ENCODE results near the gene CFAP46. TPM values are rescaled to one million over a fixed set of nuclear protein-coding genes. Genes with fewer than 3 reads are reported as not detected.

CFAP46 gene
- total RNA-seq, 1 experiment from 2014 or later, result 3.3 TPM

DNA sequence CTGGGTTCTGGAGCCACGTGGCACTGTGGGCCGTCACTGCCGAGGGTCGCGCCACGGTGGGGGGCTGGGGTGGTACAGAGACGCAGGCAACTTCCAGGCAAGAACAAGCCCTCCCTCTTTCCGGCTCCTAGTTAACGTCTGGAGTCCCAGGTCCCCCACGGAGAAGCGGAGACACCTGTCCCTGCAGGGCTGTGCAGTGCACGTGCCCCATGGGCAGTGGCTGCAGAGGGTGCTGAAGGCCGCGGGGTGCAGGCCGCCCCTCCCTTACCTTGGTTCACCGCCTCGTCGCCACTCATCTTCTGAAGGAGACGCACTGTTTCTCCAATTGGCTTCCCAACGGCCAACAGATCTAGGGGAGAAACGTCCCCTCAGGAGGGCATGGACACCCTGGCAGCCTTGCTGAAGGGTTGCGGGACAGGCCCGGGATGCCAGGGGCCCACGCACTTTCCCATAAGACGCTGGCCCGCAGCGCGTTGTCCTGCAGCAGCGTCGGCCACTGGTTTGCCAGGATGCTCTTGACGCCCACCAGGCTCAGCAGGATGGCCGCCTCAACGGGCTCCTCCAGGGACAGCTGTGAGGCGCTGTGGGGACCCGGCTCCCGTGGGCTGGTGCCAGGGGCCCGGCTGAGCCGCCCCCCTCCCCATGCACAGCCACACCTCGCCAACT is 132.1 kb downstream of the CFAP46 start (continued):
- TF ChIP-seq, protein P1, sequence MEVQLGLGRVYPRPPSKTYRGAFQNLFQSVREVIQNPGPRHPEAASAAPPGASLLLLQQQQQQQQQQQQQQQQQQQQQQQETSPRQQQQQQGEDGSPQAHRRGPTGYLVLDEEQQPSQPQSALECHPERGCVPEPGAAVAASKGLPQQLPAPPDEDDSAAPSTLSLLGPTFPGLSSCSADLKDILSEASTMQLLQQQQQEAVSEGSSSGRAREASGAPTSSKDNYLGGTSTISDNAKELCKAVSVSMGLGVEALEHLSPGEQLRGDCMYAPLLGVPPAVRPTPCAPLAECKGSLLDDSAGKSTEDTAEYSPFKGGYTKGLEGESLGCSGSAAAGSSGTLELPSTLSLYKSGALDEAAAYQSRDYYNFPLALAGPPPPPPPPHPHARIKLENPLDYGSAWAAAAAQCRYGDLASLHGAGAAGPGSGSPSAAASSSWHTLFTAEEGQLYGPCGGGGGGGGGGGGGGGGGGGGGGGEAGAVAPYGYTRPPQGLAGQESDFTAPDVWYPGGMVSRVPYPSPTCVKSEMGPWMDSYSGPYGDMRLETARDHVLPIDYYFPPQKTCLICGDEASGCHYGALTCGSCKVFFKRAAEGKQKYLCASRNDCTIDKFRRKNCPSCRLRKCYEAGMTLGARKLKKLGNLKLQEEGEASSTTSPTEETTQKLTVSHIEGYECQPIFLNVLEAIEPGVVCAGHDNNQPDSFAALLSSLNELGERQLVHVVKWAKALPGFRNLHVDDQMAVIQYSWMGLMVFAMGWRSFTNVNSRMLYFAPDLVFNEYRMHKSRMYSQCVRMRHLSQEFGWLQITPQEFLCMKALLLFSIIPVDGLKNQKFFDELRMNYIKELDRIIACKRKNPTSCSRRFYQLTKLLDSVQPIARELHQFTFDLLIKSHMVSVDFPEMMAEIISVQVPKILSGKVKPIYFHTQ (CRISPR knock-in tag; IDR thresholded peaks at IDR 0.05), result no peak
- no peak for TF ChIP-seq FOXJ3 (CRISPR knock-in tag; IDR thresholded peaks at IDR 0.05; ENCODE audit: borderline replicate concordance)
- no peak for TF ChIP-seq EMX1 (CRISPR knock-in tag; IDR thresholded peaks at IDR 0.05)
- TF ChIP-seq, protein P2, sequence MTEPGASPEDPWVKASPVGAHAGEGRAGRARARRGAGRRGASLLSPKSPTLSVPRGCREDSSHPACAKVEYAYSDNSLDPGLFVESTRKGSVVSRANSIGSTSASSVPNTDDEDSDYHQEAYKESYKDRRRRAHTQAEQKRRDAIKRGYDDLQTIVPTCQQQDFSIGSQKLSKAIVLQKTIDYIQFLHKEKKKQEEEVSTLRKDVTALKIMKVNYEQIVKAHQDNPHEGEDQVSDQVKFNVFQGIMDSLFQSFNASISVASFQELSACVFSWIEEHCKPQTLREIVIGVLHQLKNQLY (CRISPR knock-in tag; IDR thresholded peaks at IDR 0.05), result no peak
- TF ChIP-seq, protein P3, sequence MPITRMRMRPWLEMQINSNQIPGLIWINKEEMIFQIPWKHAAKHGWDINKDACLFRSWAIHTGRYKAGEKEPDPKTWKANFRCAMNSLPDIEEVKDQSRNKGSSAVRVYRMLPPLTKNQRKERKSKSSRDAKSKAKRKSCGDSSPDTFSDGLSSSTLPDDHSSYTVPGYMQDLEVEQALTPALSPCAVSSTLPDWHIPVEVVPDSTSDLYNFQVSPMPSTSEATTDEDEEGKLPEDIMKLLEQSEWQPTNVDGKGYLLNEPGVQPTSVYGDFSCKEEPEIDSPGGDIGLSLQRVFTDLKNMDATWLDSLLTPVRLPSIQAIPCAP (CRISPR knock-in tag; IDR thresholded peaks at IDR 0.05), result no peak
- TF ChIP-seq, protein P4, sequence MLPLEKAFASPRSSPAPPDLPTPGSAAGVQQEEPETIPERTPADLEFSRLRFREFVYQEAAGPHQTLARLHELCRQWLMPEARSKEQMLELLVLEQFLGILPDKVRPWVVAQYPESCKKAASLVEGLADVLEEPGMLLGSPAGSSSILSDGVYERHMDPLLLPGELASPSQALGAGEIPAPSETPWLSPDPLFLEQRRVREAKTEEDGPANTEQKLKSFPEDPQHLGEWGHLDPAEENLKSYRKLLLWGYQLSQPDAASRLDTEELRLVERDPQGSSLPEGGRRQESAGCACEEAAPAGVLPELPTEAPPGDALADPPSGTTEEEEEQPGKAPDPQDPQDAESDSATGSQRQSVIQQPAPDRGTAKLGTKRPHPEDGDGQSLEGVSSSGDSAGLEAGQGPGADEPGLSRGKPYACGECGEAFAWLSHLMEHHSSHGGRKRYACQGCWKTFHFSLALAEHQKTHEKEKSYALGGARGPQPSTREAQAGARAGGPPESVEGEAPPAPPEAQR (CRISPR knock-in tag; IDR thresholded peaks at IDR 0.05), result no peak
- TF ChIP-seq MYBL2 (CRISPR knock-in tag; IDR thresholded peaks at IDR 0.05), result no peak

DNA sequence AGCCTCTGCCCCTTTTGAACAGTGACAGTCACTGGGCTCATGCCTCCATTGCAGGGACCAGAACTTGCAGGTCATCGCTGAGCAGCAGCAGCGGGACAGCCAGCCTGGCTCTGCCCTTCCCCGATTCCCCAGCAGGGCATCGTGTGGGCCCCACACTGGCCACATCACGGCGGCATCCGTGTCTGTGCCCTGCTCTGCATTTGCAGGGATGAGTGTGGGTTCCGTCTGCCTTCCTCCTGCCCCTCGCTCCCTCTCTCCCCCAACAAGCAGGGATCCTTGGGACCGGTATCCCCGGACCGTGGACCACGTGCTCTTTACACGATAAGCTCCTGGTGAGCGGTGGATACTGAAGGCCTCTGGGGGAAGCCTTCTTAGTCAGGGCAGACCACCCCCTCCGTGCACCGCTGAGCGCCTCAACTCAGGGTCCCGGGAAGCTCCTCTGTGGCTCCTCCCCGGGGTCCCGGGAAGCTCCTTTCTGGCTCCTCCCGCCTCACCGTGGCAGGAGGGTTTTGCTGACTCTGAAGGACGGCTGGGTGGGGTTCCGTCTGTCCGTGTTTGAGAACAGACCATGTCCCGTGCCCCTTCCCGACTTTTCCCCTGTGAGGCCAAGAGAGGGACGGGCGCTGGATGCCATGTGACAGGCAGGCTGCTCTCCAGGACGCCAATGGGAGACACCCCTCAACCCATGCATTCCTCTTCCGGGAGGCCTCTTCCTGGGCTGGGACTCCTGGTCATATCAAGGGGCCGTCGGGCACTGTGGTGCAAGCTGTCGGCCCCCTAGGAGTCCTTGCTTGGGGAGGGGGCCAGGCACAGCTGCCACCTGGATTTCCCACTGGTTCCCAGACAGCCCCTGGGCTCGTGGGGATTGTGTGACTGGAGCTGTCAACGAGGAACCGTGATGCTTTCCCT is 132.9 kb downstream of the CFAP46 start:
- no peak overlapping the region; the same call in 1 of the 2 replicates for H3K27ac Mint-ChIP-seq
- H3K36me3 Mint-ChIP-seq, result no peaks in the 10 kb centered on the region
- TF ChIP-seq, protein P5, sequence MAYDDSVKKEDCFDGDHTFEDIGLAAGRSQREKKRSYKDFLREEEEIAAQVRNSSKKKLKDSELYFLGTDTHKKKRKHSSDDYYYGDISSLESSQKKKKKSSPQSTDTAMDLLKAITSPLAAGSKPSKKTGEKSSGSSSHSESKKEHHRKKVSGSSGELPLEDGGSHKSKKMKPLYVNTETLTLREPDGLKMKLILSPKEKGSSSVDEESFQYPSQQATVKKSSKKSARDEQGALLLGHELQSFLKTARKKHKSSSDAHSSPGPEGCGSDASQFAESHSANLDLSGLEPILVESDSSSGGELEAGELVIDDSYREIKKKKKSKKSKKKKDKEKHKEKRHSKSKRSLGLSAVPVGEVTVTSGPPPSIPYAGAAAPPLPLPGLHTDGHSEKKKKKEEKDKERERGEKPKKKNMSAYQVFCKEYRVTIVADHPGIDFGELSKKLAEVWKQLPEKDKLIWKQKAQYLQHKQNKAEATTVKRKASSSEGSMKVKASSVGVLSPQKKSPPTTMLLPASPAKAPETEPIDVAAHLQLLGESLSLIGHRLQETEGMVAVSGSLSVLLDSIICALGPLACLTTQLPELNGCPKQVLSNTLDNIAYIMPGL (CRISPR knock-in tag; IDR thresholded peaks at IDR 0.05), result no peak
- TF ChIP-seq, protein P6, sequence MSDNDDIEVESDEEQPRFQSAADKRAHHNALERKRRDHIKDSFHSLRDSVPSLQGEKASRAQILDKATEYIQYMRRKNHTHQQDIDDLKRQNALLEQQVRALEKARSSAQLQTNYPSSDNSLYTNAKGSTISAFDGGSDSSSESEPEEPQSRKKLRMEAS (CRISPR knock-in tag; IDR thresholded peaks at IDR 0.05), result no peak
- no peak for TF ChIP-seq GTF2I (CRISPR knock-in tag; conservative IDR thresholded peaks at IDR 0.05)
- TF ChIP-seq NR2C2 (CRISPR knock-in tag; IDR thresholded peaks at IDR 0.05), result no peak
- TF ChIP-seq, protein P7, sequence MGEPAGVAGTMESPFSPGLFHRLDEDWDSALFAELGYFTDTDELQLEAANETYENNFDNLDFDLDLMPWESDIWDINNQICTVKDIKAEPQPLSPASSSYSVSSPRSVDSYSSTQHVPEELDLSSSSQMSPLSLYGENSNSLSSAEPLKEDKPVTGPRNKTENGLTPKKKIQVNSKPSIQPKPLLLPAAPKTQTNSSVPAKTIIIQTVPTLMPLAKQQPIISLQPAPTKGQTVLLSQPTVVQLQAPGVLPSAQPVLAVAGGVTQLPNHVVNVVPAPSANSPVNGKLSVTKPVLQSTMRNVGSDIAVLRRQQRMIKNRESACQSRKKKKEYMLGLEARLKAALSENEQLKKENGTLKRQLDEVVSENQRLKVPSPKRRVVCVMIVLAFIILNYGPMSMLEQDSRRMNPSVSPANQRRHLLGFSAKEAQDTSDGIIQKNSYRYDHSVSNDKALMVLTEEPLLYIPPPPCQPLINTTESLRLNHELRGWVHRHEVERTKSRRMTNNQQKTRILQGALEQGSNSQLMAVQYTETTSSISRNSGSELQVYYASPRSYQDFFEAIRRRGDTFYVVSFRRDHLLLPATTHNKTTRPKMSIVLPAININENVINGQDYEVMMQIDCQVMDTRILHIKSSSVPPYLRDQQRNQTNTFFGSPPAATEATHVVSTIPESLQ (CRISPR knock-in tag; IDR thresholded peaks at IDR 0.05), result no peak
- TF ChIP-seq, protein P8, sequence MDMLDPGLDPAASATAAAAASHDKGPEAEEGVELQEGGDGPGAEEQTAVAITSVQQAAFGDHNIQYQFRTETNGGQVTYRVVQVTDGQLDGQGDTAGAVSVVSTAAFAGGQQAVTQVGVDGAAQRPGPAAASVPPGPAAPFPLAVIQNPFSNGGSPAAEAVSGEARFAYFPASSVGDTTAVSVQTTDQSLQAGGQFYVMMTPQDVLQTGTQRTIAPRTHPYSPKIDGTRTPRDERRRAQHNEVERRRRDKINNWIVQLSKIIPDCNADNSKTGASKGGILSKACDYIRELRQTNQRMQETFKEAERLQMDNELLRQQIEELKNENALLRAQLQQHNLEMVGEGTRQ (CRISPR knock-in tag; IDR thresholded peaks at IDR 0.05), result no peak
- TF ChIP-seq IRF2 (CRISPR knock-in tag; IDR thresholded peaks at IDR 0.05; ENCODE audit: borderline replicate concordance, low read depth), result no peak
- no peak for TF ChIP-seq PRRX2 (CRISPR knock-in tag; IDR thresholded peaks at IDR 0.05)
- TF ChIP-seq, protein P9, sequence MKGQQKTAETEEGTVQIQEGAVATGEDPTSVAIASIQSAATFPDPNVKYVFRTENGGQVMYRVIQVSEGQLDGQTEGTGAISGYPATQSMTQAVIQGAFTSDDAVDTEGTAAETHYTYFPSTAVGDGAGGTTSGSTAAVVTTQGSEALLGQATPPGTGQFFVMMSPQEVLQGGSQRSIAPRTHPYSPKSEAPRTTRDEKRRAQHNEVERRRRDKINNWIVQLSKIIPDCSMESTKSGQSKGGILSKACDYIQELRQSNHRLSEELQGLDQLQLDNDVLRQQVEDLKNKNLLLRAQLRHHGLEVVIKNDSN (CRISPR knock-in tag; IDR thresholded peaks at IDR 0.05), result no peak
- no peaks in the 10 kb centered on the region for H3K9me3 Mint-ChIP-seq
- H3K4me1 Mint-ChIP-seq, result no peaks in the 10 kb centered on the region
- POLR2A ChIA-PET, result no interaction called here
- no peak for ATAC-seq
- no peaks in the 10 kb centered on the region for H3K27me3 Mint-ChIP-seq (ENCODE audit: low read depth)
- DNase-seq (ENCODE audit: low spot score), result no peak
- CTCF ChIA-PET, result interaction anchor here (0.6 to 1.3 kb wide), 4 partner anchors 24 to 155 kb away, joined by 3 to 8 read pairs (median 4); no protein-coding TSS in a partner anchor
- no peak overlapping the region for H3K4me3 Mint-ChIP-seq
